CD4-positive, alpha-beta T cell treated with Interleukin-15 for 1 hour (primary cell): ENCODE data around the gene ACOX3.
A peak's percentile ranks its signal among the peaks of the same experiment; 100 is the strongest.
"Not testable (repeated sequence)": the region's sequence is repeated elsewhere in the genome, so short reads cannot be mapped to it uniquely, and the experiment has no call there.

ENCODE experiments used
- DNase-seq: peaks from one replicate; pipeline ENCODE4 v3.0.0-alpha.2; 2020

The ACOX3 gene

GRCh38 chr4:8440492-8441311, at the start of gene ACOX3, which contains the start of gene TRMT44:
Gene ACOX3, minus strand, starts transcription at chr4:8440723. Its CDS starts 24,202 bp downstream, at chr4:8416521.
Gene TRMT44, plus strand, starts transcription at chr4:8440777. Its CDS starts 46 bp downstream, at chr4:8440823.
- peak; percentile 91 for DNase-seq

GRCh38 chr4:8488791-8489369, 48.4 kb upstream of the ACOX3 start:
- DNase-seq: no peak

GRCh38 chr4:8486643-8487042, 46.1 kb upstream of the ACOX3 start:
- not testable (repeated sequence) for DNase-seq

GRCh38 chr4:8480221-8480620, 39.7 kb upstream of the ACOX3 start:
- DNase-seq: no peak

GRCh38 chr4:8478801-8479744, 38.5 kb upstream of the ACOX3 start:
- DNase-seq: no peak

- no peak for DNase-seq
Measured at GRCh38 chr4:8478371-8478770, 37.8 kb upstream of the ACOX3 start.

- DNase-seq: no peak
Measured at GRCh38 chr4:8477676-8478075, 37.2 kb upstream of the ACOX3 start.

GRCh38 chr4:8477095-8477635, 36.6 kb upstream of the ACOX3 start:
- DNase-seq: no peak

- DNase-seq: no peak
Measured at GRCh38 chr4:8475751-8476575, 35.4 kb upstream of the ACOX3 start.

GRCh38 chr4:8474856-8475255, 34.3 kb upstream of the ACOX3 start:
- no peak for DNase-seq

- peak; percentile 6 for DNase-seq
Measured at GRCh38 chr4:8473920-8474590, 33.5 kb upstream of the ACOX3 start.

- DNase-seq: peak; percentile 1
Measured at GRCh38 chr4:8473198-8473919, 32.8 kb upstream of the ACOX3 start.

GRCh38 chr4:8472689-8473197, 32.2 kb upstream of the ACOX3 start:
- no peak for DNase-seq

GRCh38 chr4:8472158-8472688, 31.7 kb upstream of the ACOX3 start:
- DNase-seq: peak; percentile 8

GRCh38 chr4:8471211-8471875, 30.8 kb upstream of the ACOX3 start:
- no peak for DNase-seq

GRCh38 chr4:8470451-8471024, 30.0 kb upstream of the ACOX3 start:
- no peak for DNase-seq

- DNase-seq: no peak
Measured at GRCh38 chr4:8469550-8469949, 29.0 kb upstream of the ACOX3 start.

- peak; percentile 40 for DNase-seq
Measured at GRCh38 chr4:8468746-8469535, 28.4 kb upstream of the ACOX3 start.
